Right kidney (tissue), 1 donor: ENCODE results near the gene DCTN5.
"Not testable (repeated sequence)": the region's sequence is repeated elsewhere in the genome, so short reads cannot be mapped to it uniquely, and the experiment has no call there.

ENCODE experiments used
- DNase-seq: peaks from one replicate; pipeline ENCODE4 v3.0.0-alpha.2; 2016

The DCTN5 gene

DNA sequence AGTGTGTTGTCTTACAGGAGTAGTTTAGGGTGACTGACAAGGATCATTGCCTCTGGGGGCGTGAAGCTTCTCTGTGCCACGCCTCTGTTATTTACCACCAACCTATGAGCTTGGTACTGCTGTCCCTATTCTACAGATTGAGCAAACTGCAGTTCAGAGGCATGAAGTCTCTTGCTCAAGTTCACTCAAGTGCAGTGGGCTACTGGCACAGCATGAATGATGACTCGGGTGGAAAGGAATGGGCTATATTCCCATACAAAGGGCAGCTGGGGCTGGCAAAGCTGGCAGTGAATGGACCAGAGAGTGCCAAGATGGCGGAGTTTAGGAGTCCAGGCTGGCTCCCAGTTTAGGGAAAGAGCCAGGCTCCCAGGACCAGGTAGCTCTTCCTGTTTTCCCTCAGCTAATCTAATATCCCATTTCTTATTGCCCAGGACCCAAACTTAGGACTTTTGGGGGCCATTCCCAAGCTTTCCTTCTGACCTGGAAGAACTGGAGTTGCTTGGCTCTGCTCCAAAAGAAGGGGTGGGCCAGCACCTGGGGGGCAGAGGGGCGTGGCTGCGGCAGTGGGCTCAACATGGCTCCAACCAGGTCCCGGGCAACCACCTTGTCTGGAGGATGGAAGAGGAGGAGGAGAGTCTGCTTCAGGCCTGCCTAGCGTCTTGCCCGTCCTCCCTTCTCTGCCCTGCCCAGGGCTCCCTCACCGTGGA is 50.4 kb downstream of the DCTN5 start:
- no peak for DNase-seq

DNA sequence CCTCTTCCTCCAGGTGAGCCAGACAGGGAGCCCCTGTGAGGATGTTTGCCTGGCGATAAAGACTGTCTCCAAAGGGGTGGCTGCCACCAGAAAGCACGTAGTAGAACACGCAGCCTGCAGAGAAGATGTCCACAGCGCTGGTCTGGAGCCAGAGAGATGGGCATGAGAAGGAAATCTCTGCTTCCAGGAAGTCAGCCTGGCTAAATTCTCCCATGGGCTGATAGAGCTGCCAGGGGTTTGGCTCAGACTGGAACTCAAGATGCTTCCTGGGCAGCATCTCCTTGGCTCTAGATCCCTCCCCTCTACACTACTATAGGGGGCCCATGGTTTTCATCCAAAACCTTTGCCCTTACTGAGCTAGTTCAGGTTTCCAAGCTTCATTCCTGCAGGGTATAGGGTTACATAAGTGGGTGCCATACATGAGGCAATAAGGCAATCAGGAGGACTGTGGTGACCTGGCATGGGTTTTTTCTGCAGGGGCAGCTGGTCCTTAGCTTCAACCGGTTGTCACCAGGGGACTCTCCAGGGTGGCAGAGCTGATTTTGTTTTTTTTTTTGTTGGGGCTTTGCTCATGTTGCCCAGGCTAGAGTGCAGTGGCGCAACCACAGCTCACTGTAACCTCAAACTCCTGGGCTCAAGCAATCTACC is 51.0 kb downstream of the DCTN5 start:
- no peak for DNase-seq

DNA sequence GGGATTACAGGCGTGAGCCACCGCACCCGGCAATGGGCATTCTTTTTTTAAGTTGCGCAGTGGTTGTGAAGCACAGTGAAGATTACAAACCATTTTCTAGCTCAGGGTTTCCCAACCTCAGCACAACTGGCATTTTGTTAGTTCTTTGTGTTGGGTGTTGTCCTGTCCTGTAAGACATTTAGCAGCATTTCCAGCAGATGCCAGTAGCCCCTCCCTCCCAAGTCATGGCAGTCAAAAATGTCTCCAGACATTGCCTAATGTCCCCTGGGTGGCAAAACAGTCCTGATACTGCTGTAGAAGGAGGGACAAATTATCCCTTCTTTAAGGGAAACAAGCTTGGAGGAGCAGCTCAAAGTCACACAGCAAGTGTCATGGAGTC is 53.0 kb downstream of the DCTN5 start:
- DNase-seq: no peak

DNA sequence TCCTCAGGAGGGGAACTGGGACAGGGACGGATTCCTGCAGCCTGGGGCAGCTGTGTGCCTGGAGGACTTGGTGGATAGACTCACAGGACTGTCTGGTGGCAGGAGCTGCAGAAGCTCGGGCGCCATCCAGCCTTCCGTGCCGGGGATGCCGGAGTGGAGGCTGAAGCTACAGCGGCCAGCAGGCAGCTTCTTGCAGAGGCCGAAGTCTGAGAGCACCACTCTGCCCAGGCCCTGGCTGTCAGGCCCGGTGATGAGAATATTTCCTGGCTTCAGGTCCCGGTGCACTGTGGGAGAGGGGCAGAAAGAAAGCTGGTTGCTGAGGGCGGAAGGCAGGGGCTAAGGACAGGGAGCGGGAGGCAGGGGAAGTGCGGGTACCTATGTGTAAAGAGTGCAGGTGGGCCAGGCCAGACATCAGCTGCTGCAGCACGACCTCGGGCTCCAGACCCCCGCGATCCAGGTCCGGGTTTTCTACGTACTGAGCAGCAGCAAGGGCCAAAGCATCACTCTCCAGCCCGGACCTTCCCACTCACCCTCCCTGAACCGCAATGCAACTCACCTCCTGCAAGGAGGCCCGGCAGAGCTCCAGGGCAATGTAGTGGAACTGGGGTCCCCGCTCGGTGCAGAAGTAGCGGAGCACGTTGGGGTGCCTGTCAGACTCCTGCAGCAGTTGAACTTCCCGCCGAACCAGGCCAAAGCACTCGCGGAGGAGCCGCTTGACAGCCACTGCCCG is 53.5 kb downstream of the DCTN5 start:
- DNase-seq: peak; percentile 68

DNA sequence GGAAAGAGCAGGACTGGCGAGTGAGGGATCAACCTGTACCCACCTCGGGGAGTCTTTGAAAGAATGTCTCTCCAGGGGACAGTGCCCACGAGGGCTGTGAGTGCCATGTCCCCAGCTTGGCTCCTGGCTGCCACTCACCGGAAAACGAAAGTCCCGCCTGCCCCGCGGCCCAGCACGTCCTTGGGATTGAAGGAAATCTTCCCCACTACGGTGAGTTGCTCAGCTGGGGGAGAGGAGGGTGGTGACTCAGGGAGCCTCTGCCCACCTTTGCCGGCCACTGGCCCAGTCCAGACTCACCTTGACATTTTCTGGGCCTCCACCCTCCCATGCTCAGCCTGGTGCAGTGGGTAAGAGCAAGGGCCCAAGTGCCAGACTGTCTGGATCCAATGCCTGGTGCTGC is 54.5 kb downstream of the DCTN5 start:
- DNase-seq: no peak

DNA sequence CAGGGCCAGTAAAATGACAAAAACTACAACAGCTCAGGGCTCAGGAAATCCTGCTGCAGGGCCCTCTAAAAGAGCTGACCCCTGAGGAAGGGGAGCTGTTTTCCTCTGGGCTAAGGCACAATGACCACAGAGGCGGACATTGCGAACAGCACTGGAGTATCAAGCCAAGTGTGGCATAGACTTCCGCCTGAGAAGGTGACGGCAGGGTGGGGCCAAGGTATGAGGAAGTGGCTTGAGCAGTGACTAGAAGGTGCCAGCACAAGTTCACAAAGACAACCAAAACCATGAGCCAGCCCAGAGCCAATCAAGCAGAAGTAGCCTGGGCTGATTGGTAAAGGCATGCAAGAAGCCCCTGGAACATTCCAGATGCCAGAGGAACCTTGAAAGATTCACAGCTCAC is 57.8 kb downstream of the DCTN5 start:
- DNase-seq: no peak

DNA sequence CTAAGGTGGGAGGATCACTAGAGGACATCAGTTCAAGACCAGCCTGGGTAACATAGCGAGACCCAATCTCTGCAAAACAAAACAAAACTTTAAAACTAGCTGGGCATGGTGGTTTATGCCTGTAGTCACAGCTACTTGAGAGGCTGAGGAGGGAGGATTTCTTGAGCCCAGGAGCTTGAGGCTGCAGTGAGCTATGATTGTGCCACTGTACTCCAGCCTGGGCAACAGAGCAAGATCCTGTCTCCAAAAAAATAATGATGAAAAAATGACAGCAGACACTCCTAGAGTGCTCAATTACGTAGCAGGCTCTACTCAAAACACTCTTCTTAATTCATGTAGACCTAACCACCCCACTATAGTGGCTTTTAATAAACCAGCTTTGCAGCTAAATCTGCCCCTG is 58.8 kb downstream of the DCTN5 start:
- DNase-seq: no peak

DNA sequence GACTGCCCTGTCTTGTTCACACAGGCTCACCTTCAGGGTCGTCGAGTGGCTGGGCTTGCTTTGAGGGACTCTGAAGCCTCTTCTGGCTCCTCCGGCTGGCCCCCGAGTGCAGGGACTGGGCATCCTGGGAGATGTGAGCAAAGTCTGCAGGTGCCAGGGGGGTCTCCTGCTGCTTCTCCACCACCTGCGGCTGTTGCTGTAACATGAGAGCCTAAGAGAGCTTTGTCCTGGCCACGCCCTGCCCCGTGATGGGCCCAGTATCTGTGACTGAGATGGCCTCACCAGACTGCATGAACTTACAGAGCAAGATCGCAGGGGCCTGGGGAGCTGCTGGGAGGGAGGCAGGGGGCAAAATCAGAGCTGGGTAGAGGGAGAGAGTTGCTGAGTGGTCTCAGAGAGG is 59.2 kb downstream of the DCTN5 start:
- no peak for DNase-seq

DNA sequence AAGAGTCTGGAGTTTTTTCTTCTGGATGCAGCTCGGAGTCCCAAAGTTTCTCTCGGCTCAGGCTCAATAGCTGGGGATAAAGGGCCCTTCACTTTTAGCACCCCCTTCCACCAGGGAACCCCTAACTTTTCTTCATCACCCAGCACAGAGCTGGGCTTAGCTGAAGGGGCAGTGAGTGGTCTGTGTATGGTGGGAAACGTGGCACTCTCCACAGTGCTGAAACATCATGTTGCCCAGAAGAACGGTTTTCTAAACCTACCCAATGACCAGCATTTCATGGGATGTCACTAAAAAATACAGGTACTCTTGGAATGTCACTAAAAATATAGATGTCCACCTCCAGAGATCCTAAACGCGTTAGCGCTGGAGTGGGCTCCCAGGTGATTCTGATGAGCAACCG is 59.8 kb downstream of the DCTN5 start:
- DNase-seq: no peak

DNA sequence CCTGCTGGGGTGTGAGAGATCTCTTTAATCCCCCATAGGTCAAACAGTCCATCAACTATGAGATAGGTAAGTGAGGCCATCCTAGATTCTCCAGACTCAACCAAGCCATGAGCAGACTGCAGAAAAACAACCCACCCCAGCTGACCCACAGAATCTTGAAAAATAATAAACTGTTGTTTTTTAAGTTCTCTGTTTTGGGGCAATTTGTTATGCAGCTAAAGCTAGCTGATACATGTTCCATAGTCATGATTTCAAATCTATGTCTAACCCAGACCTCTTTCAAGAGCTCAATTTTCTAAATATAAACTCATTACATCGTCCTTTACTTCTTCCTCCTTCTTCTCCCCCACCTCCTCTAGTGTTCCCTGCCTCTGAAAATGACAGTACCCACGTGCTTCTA is 61.7 kb downstream of the DCTN5 start:
- DNase-seq: no peak

DNA sequence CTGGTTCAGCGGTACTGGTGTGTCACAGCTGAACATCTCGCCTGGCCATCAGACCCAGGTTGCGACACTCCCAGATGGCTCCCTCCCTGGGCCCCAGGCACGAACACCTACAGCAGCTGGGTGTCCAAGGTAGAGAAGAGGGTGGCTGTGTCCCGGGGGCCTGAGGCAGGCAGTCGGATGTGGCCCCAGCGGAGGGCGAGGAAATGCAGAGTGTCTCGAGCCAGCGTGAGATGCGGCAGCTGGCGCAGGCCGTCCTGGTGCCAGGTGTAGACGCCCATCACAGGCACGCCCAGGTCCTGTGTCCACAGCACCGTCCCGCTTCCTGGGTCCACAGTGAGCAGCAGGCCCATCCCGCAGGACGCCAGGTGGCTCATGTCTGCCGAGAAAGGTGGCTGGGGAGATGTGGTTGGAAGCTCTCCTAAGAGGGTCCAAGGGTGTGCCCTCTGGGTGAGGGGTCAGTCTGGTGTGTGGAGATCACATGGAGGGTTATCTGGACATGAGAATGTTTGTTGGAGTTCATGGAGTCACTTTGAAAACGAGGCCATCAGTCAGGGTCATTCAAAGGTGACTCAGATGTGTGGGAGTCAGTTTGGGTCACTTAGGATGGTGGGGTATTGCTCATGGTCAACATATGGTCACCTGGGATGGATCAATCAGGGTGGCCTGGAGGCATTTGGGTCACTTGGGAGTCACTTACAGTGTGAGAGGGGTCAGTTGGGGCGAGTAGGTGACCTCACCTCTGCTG is 63.7 kb downstream of the DCTN5 start:
- no peak for DNase-seq

DNA sequence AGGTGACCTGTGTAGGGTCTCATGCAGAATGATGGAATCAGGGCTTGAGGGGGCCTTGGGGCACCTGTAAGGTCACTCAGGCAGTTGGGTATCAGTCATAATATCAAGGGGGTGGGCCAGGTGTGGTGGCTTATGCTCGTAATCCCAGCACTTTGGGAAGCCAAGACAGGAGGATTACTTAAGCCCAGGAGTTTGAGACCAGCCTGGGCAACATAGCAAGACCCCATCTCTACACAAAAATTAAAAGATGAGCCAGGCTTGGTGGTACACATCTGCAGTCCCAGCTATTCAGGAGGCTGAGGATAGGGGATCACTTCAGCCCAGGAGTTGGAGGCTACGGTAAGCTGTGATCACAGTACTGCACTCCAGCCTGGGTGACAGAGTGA is 64.2 kb downstream of the DCTN5 start:
- DNase-seq: no peak

DNA sequence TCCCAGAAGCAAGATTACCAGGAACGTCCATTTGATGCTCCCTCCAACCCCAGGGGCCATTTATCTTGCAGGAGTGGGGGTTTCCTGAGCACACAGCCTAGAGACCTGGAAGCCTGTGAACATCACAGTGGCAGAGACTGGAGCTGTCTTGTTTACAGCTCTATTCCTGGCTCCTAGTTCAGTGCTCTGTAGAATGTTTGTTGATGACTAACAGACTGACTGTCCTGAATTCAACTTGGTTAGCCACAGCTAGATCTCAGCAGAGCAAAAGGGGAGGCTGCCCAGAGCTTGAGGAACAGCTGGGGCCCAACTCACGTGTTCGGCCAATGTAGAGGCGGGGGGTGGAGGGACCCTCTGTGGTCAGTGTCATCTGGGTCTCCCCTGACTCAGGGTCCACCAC is 65.2 kb downstream of the DCTN5 start:
- no peak for DNase-seq

DNA sequence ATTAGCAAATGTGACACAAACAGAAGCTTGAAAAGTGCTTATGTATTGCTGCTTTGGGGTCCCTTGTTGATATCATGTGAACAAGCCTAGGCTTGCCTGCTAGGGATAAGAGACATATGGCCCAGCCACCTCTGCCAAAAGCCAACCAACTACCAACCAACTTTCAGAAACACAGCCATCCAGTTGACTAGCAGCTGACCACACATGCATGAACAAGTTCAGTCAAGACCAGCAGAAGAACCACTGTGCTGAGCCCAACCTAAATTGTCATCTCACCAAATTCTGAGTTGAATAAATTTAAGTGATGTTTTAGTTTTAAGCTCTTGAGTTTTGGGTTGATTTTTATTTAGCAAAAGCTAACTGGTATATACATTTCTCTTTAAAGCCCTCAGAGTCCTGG is 68.3 kb downstream of the DCTN5 start:
- DNase-seq: no peak

DNA sequence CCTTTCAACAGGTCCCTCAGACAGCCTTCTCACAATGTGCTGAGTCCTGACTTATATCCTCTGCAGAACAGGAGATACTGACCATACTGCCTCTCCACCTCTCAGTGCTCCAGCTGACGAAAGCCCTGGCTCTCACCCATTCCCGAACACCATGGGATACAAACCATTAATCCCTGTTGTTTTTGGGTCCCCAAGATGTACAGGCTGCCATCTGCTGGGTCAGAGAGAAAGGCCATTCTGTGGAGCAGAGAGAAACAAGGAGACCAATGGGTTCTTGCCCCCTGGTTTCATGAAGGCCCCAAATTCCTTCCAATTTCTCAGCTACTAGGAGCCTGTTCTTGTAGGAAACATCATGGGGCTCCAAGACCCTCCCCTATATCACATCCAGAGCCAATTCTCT is 68.7 kb downstream of the DCTN5 start:
- no peak for DNase-seq

DNA sequence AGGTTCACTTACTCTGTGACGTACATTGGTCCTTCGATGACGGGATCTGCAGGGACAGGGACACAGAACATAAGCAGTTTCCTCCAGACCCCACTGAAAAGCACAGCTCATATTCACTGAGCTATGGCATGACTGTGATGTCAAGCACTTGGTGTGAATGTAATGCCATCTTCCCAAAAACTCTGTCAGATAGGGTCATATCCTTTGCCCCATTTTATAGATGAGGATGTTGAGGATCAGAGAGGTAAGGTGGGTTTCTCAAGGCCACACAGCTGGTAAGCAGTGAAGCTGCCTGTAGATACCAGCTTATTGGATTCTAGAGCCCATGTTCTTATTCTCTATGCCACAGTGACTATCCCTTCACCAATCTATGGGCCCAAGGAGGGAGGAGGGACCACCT is 69.2 kb downstream of the DCTN5 start:
- DNase-seq: no peak

DNA sequence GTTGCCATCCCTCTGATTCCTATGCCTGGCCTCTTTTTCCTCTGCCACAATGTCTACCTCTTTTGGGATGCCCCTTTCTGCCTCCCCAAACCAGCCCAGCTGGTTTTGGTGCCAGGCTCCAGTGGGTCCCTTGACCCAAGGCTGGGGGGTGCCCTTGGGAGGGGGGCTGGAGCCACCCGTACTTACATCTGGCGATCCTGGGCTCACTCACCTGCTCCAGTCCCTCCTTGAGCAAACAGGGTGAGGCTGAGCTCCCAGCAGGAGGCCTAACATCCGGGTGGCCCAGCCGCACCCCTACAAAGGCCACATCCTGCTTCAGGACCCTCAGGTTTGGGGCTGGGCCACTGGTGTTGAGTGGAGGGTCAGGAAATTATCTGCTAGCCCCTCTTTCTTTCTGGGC is 70.5 kb downstream of the DCTN5 start:
- DNase-seq: no peak

DNA sequence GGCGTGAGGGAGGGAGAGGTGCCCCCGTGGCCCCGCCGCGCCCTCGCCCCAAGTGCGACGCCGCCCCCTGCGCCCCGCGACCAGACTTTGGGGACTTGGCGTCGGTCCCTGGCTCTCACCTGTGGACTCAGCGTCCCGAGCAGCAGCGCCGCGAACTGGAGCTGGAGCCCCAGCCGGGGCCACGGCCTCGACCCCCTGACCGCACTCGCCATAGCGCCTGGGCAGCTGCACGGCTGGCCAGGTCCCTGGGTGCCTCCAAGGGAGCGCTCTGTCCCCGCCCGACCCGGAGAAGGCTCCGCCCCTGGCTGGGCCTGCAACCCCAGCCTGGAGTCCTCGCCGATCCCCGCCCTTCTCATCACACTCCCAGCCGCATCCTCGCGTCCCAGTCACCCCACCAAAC is 71.7 kb downstream of the DCTN5 start, which contains the start of gene ERN2:
Gene ERN2, minus strand, starts transcription at position 247 of the 400 bp plus-strand sequence. Its CDS starts 35 bp downstream, at position 212.
- DNase-seq: no peak

DNA sequence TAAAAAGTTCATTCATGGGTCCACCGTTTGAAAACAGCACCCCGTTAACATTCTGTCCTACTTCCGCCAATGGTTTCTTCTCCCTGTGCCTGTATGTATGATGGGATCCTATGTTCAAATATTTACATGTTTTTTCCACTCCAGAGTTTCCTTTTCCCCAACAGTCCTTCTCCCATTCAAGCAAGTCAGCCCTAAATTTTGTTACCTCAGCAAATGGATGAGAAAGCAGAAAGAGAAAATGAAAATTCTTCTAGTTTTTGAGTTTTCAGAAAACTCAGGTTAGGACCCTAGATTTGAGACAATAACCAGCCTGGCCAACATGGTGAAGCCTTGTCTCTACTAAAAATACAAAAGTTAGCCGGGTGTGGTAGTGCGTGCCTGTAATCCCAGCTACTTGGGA is 75.2 kb downstream of the DCTN5 start:
- no peak for DNase-seq

DNA sequence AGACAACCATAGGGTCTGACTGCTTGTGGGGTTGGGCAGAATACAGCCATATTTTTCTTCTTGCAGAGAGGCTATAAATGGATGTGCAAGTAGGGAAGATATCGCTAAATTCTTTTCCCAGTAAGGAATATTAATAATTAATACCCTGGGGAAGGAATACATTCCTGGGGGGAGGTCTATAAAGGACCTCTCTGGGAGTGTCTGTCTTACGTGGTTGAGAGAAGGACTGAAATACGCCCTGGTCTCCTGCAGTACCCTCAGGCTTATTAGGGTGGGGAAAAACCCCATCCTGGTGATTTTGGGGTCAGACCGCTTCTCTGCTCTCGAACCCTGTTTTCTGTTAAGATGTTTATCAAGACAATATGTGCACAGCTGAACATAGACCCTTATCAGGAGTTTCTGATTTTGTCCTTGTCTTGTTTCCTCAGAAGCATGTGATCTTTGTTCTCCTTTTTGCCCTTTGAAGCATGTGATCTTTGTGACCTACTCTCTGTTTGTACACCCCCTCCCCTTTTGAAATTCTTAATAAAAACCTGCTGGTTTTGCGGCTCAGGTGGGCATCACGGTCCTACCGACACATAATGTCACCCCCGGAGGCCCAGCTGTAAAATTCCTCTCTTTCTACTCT is 81.5 kb downstream of the DCTN5 start:
- not testable (repeated sequence) for DNase-seq

DNA sequence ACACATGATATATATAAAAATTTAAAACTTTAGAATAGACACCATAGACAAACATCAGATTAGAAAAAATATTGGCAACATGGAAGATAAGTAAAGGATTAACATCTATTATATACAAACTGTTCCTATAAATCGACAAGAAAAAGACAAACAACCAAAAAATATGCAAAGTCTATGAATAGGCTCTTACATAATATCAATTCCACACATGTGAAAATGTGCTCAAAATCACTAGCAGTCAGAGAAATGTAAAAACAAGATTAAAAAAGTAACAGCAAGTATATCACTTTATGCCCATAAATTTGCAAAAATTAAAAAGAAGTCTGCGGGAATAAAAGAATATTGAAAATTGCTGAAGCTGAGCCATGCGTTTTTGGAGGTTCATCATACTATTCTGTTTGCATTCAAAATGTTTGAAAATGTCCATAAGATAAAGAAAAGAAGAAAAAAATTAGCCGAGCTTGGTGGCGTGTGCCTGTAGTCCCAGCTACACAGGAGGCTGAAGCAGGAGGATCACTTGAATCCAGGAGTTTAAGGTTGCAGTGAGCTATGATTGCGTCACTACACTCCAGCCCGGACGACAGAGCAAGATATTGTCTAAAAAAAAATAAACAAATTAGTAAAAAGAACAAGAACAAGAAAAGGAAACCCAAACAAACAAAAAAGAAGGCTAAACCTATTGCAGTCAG is 83.0 kb downstream of the DCTN5 start:
- no peak for DNase-seq

DNA sequence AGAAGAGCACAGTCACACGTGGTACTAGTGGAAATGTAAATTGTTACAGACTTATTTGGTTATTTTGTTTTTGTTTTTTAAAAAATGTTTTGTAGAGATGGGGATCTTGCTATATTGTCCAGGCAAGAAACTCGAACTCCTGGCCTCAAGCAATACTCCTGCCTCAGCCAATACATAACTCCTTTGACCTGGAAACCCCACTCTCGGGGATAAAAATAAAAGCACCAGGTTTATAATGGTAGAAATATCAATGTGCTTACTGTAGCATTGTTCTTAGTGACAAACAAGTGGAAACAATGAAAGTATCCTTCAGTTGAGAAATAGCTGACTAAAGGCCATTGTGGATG is 83.5 kb downstream of the DCTN5 start:
- DNase-seq: no peak
